HCT116 (cell line): ENCODE measurements around the gene ATP6V1B1. TPM values are rescaled to one million over a fixed set of nuclear protein-coding genes. Genes with fewer than 3 reads are reported as not detected.

Experiments used
- ATAC-seq: fragments of 200-7000 bp; cut with Tn5 transposase; 2 replicates; pipeline ENCODE4 v1.9.1; 2020; ENCODE audit warnings: mild to moderate bottlenecking, moderate library complexity
- BruUV-seq: library from RNA; stranded (reverse); fragments of 400-500 nt; replicated peaks from 2 replicates; lab custom pipeline; 2021; lab: Mats Ljungman, UMichigan
- CTCF ChIA-PET: fragments of 300-600 bp; sonication (Branson Sonifier 250); formaldehyde crosslinking; loops from one replicate; lab custom pipeline; 2021; ENCODE audit warnings: antibody characterized with exemption; lab: Charles Lee
- POLR2A ChIA-PET: fragments of 300-600, 350-600 bp; sonication (Branson Sonifier 250); formaldehyde crosslinking; loops from one replicate; lab custom pipeline; 2021; ENCODE audit warnings: antibody characterized with exemption; lab: Charles Lee
- RAD21 ChIA-PET, 2 experiments: fragments of 300-600 bp; sonication (Branson Sonifier 250); formaldehyde crosslinking; loops; one replicate each; lab custom pipeline; 2023; ENCODE audit warnings: low total read pairs in 2 of 2; ENCODE audit not compliant: uncharacterized antibody in 2 of 2, unreplicated experiment in 2 of 2, low non-redundant PET in 1 of 2; lab: Charles Lee
- DNase-seq: peaks from one replicate; pipeline ENCODE4 v3.0.0-alpha.2; 2010; ENCODE audit warnings: low read depth, low spot score
- H2AFZ ChIP-seq: fragments of 200-600 bp; shearing (Covaris generic), sonication (generic); 2 replicates; pipeline ENCODE4 v1.6.1; 2017; ENCODE audit warnings: low read depth, mixed run types, mixed read lengths, antibody characterized with exemption, low read length; ENCODE audit not compliant: poor library complexity, severe bottlenecking
- H3K27ac ChIP-seq: 2 replicates; pipeline ENCODE4 v1.5.1; 2012; ENCODE audit warnings: low read depth, low read length
- H3K27me3 ChIP-seq: fragments of 200-600 bp; sonication (generic); 2 replicates; pipeline ENCODE4 v1.6.1; 2016; ENCODE audit warnings: mixed run types, low read length, mixed read lengths; ENCODE audit not compliant: insufficient read depth
- H3K36me3 ChIP-seq, 2 experiments: fragments of 200-500 bp in 1 of 2; fragments of 200-600 bp in 1 of 2; sonication (Bioruptor generic) in 1 of 2; sonication (generic) in 1 of 2; 2 replicates each; pipeline versions ENCODE4 v1.5.1 to v1.6.1; 2014 to 2016; ENCODE audit warnings: low read length in 2 of 2, inconsistent platforms in 1 of 2, mixed read lengths in 1 of 2, mixed run types in 1 of 2; ENCODE audit not compliant: insufficient read depth in 2 of 2, control insufficient read depth in 1 of 2
- H3K4me1 ChIP-seq, 2 experiments: fragments of 200-600 bp in 1 of 2; sonication (generic) in 1 of 2; 2 replicates each; pipeline versions ENCODE4 v1.5.1 to v1.6.1; 2012 to 2017; ENCODE audit warnings: low read length in 2 of 2, inconsistent platforms in 1 of 2, mild to moderate bottlenecking in 1 of 2, mixed read lengths in 1 of 2, mixed run types in 1 of 2, moderate library complexity in 1 of 2; ENCODE audit not compliant: insufficient read depth in 2 of 2, control insufficient read depth in 1 of 2
- H3K4me2 ChIP-seq: fragments of 200-600 bp; sonication (generic); 2 replicates; pipeline ENCODE4 v1.6.1; 2017; ENCODE audit warnings: mixed run types, low read length, mixed read lengths
- H3K4me3 ChIP-seq, 2 experiments: fragments of 200-600 bp in 1 of 2; sonication (generic) in 1 of 2; replicated peaks in 1 of 2; 2 replicates each; pipeline ENCODE4 v1.5.1; 2011 to 2016; ENCODE audit warnings: low read length in 2 of 2, control low read depth in 1 of 2, low read depth in 1 of 2, mild to moderate bottlenecking in 1 of 2, mixed read lengths in 1 of 2, mixed run types in 1 of 2
- H3K79me2 ChIP-seq: fragments of 200-600 bp; sonication (generic); 2 replicates; pipeline ENCODE4 v1.6.1; 2017; ENCODE audit warnings: mild to moderate bottlenecking, mixed run types, low read length, moderate library complexity, mixed read lengths; ENCODE audit not compliant: insufficient read depth
- H3K9ac ChIP-seq: fragments of 200-600 bp; sonication (generic); 2 replicates; pipeline ENCODE4 v1.6.1; 2016; ENCODE audit warnings: low read length, mixed read lengths
- H3K9me2 ChIP-seq: fragments of 200-600 bp; sonication (generic), shearing (Covaris generic); 2 replicates; pipeline ENCODE4 v1.6.1; 2017; ENCODE audit warnings: mixed run types, mild to moderate bottlenecking, moderate library complexity; ENCODE audit not compliant: insufficient read depth
- H3K9me3 ChIP-seq, 2 experiments: fragments of 200-500 bp in 1 of 2; fragments of 200-600 bp in 1 of 2; sonication (Bioruptor generic) in 1 of 2; sonication (generic) in 1 of 2; 2 replicates each; pipeline ENCODE4 v1.6.1; 2014 to 2017; ENCODE audit warnings: low read length in 2 of 2, mixed read lengths in 2 of 2, inconsistent platforms in 1 of 2, low read depth in 1 of 2, mild to moderate bottlenecking in 1 of 2, mixed run types in 1 of 2, moderate library complexity in 1 of 2; ENCODE audit not compliant: control insufficient read depth in 1 of 2, insufficient read depth in 1 of 2
- H4K20me1 ChIP-seq: fragments of 200-600 bp; sonication (generic), shearing (Covaris generic); 2 replicates; pipeline ENCODE4 v1.6.1; 2017; ENCODE audit warnings: mixed run types, mild to moderate bottlenecking, moderate library complexity; ENCODE audit not compliant: insufficient read depth
- ATF3 ChIP-seq: IDR thresholded peaks from 2 replicates; pipeline ENCODE4 v1.6.1; 2012
- CEBPB ChIP-seq: IDR thresholded peaks from 2 replicates; pipeline ENCODE4 v1.6.1; 2012; ENCODE audit warnings: low read depth
- CTCF ChIP-seq, 3 experiments: fragments of 200-600 bp in 1 of 3; sonication (generic) in 1 of 3; IDR thresholded peaks in 2 of 3; conservative IDR thresholded peaks in 1 of 3; 2 replicates each; pipeline ENCODE4 v1.5.1; 2012 to 2017; ENCODE audit warnings: low read depth in 2 of 3, low read length in 2 of 3, antibody characterized with exemption in 1 of 3, borderline replicate concordance in 1 of 3, control low read depth in 1 of 3, mild to moderate bottlenecking in 1 of 3, mixed read lengths in 1 of 3, mixed run types in 1 of 3, moderate library complexity in 1 of 3; ENCODE audit not compliant: insufficient read depth in 1 of 3
- ELF1 ChIP-seq: IDR thresholded peaks from 2 replicates; pipeline ENCODE4 v1.6.1; 2012; ENCODE audit warnings: low read depth, borderline replicate concordance
- EZH2 ChIP-seq: fragments of 200-600 bp; sonication (generic); IDR thresholded peaks from 2 replicates; pipeline ENCODE4 v1.6.1; 2017; ENCODE audit warnings: antibody characterized with exemption, mixed run types
- FOSL1 ChIP-seq: IDR thresholded peaks from 2 replicates; pipeline ENCODE4 v1.6.1; 2012; ENCODE audit warnings: low read depth
- JUND ChIP-seq: IDR thresholded peaks from 2 replicates; pipeline ENCODE4 v1.6.1; 2012
- POLR2A ChIP-seq: IDR thresholded peaks from 2 replicates; pipeline ENCODE4 v1.7.0; 2011; ENCODE audit warnings: borderline replicate concordance; ENCODE audit not compliant: insufficient read depth, insufficient read length; ENCODE audit errors: extremely low read depth
- RAD21 ChIP-seq: IDR thresholded peaks from 2 replicates; pipeline ENCODE4 v1.6.1; 2012; ENCODE audit warnings: low read depth, mild to moderate bottlenecking
- SP1 ChIP-seq: IDR thresholded peaks from 2 replicates; pipeline ENCODE4 v1.6.1; 2012; ENCODE audit warnings: low read depth
- SRF ChIP-seq: IDR thresholded peaks from 2 replicates; pipeline ENCODE4 v1.6.1; 2012; ENCODE audit warnings: low read depth
- intact Hi-C: fragments of 100-400 bp; cut with micrococcal nuclease; formaldehyde crosslinking; loops from 2 replicates; pipeline ENCODE4 v1.10.0; 2022
- total RNA-seq: library from RNA; stranded (reverse); gene quantifications from one replicate; pipeline ENCODE4 v1.2.1, GENCODE V29; 2021; ENCODE audit not compliant: unreplicated experiment
- TF ChIP-seq, protein P1 (sequence below): IDR thresholded peaks from 2 replicates; pipeline ENCODE4 v1.6.1; 2012; ENCODE audit warnings: low read depth

ATP6V1B1 gene
- total RNA-seq, 1 experiment from 2014 or later: 0.74 TPM

- TF ChIP-seq ATF3 (no peak), JUND (no peak), RAD21 (no peak), POLR2A (no peak)
- TF ChIP-seq, protein P1, sequence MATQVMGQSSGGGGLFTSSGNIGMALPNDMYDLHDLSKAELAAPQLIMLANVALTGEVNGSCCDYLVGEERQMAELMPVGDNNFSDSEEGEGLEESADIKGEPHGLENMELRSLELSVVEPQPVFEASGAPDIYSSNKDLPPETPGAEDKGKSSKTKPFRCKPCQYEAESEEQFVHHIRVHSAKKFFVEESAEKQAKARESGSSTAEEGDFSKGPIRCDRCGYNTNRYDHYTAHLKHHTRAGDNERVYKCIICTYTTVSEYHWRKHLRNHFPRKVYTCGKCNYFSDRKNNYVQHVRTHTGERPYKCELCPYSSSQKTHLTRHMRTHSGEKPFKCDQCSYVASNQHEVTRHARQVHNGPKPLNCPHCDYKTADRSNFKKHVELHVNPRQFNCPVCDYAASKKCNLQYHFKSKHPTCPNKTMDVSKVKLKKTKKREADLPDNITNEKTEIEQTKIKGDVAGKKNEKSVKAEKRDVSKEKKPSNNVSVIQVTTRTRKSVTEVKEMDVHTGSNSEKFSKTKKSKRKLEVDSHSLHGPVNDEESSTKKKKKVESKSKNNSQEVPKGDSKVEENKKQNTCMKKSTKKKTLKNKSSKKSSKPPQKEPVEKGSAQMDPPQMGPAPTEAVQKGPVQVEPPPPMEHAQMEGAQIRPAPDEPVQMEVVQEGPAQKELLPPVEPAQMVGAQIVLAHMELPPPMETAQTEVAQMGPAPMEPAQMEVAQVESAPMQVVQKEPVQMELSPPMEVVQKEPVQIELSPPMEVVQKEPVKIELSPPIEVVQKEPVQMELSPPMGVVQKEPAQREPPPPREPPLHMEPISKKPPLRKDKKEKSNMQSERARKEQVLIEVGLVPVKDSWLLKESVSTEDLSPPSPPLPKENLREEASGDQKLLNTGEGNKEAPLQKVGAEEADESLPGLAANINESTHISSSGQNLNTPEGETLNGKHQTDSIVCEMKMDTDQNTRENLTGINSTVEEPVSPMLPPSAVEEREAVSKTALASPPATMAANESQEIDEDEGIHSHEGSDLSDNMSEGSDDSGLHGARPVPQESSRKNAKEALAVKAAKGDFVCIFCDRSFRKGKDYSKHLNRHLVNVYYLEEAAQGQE: no peak
Observed at GRCh38 chr2:70903641-70904340, 31.9 kb upstream of the ATP6V1B1 start (continued).

- POLR2A ChIA-PET: no interaction called here
- no peaks in the 10 kb centered on the region for H3K9me2 ChIP-seq
- intact Hi-C loops: no loop called here
- CTCF ChIA-PET: no interaction called here
- no peaks in the 10 kb centered on the region; a peak in 1 of 4 replicates for H3K4me1 ChIP-seq
- H3K27ac ChIP-seq: no peak overlapping the region
- no peaks in the 10 kb centered on the region for H3K9me3 ChIP-seq
- DNase-seq (no peak), ATAC-seq (no peak)
- H3K9ac ChIP-seq: no peak overlapping the region
- H3K36me3 ChIP-seq: no peaks in the 10 kb centered on the region
- no TSS peak for BruUV-seq
- no peak overlapping the region for H2AFZ ChIP-seq
- no peaks in the 10 kb centered on the region for H4K20me1 ChIP-seq
- RAD21 ChIA-PET: no interaction called here
- H3K4me2 ChIP-seq: no peak overlapping the region
- no peaks in the 10 kb centered on the region for H3K79me2 ChIP-seq
- H3K4me3 ChIP-seq: no peak overlapping the region
- no peaks in the 10 kb centered on the region for H3K27me3 ChIP-seq
- TF ChIP-seq SP1 (no peak), SRF (no peak), CEBPB (no peak), EZH2 (no peak), ELF1 (no peak), FOSL1 (no peak), CTCF (IDR thresholded peaks at IDR 0.05 in 2 of 3, conservative IDR thresholded peaks at IDR 0.05 in 1 of 3; ENCODE audit: borderline replicate concordance in 1 of 3, insufficient read depth in 1 of 3, low read depth in 2 of 3, low read length in 2 of 3) (no peak), RAD21 (no peak), JUND (no peak)
- TF ChIP-seq, protein P1: no peak
Observed at GRCh38 chr2:70904371-70905216, 31.1 kb upstream of the ATP6V1B1 start.
